GM12878 (cell line): ENCODE results near the gene GMCL2. TPM values are rescaled to one million over a fixed set of nuclear protein-coding genes. Genes with fewer than 3 reads are reported as not detected.

Experiments used
- ATAC-seq: fragments of 200-7000 bp; cut with Tn5 transposase; 3 replicates; pipeline ENCODE4 v1.9.1; 2020; ENCODE audit warnings: mild to moderate bottlenecking, moderate library complexity
- BruUV-seq: library from RNA; stranded (reverse); fragments of 400-500 nt; replicated peaks from 2 replicates; lab custom pipeline; 2021; lab: Mats Ljungman, UMichigan
- CTCF ChIA-PET: fragments of 300-600 bp; sonication (Branson Sonifier 250); formaldehyde crosslinking; extraction: SDS; loops from one replicate; lab custom pipeline; 2021; ENCODE audit warnings: inconsistent platforms; lab: Yijun Ruan, JAX
- POLR2A ChIA-PET: fragments of 350-600 bp; formaldehyde crosslinking; extraction: SDS; loops from one replicate; lab custom pipeline; 2021; ENCODE audit warnings: inconsistent platforms; lab: Charles Lee
- RAD21 ChIA-PET: fragments of 300-600 bp; sonication (Branson Sonifier 250); formaldehyde crosslinking; loops from one replicate; lab custom pipeline; 2023; ENCODE audit warnings: antibody characterized with exemption; ENCODE audit not compliant: unreplicated experiment; lab: Charles Lee
- SMC1A ChIA-PET: fragments of 300-600 bp; sonication (Branson Sonifier 250); formaldehyde crosslinking; loops from one replicate; lab custom pipeline; 2023; ENCODE audit not compliant: unreplicated experiment, uncharacterized antibody; lab: Charles Lee
- DNase-seq: peaks from one replicate; pipeline ENCODE4 v3.0.0-alpha.2; 2011; ENCODE audit warnings: low read depth, low spot score
- FAIRE-seq: peaks from 3 replicates; lab custom pipeline; 2011; peaks lifted over from hg19 to GRCh38; lab: Jason Lieb, UNC
- H2AFZ ChIP-seq: 2 replicates; pipeline ENCODE4 v1.6.0; 2011; ENCODE audit warnings: low read depth, low read length, control low read depth; ENCODE audit not compliant: control insufficient read depth
- H3K27ac ChIP-seq: 2 replicates; pipeline ENCODE4 v1.5.1; 2011; ENCODE audit warnings: control low read depth; ENCODE audit not compliant: control insufficient read depth, insufficient read depth
- H3K27me3 ChIP-seq, 2 experiments: replicated peaks in 1 of 2; 2 replicates each; pipeline versions ENCODE4 v1.6.0 to v1.6.1; 2011; ENCODE audit warnings: low read length in 1 of 2; ENCODE audit not compliant: control insufficient read depth in 2 of 2, insufficient read depth in 2 of 2
- H3K36me3 ChIP-seq, 2 experiments: 2 replicates each; pipeline ENCODE4 v1.5.1; 2011; ENCODE audit warnings: low read length in 1 of 2; ENCODE audit not compliant: control insufficient read depth in 2 of 2, insufficient read depth in 2 of 2
- H3K4me1 ChIP-seq: 2 replicates; pipeline ENCODE4 v1.6.1; 2011; ENCODE audit warnings: mild to moderate bottlenecking, low read length, moderate library complexity, mixed read lengths; ENCODE audit not compliant: control insufficient read depth, insufficient read depth
- H3K4me2 ChIP-seq: 2 replicates; pipeline ENCODE4 v1.6.0; 2011; ENCODE audit warnings: control low read depth; ENCODE audit not compliant: control insufficient read depth, insufficient read depth
- H3K4me3 ChIP-seq: fragments of 200-600 bp; sonication (generic); 2 replicates; pipeline ENCODE4 v1.5.1; 2016
- H3K79me2 ChIP-seq: 2 replicates; pipeline ENCODE4 v1.6.0; 2011; ENCODE audit warnings: low read length; ENCODE audit not compliant: control insufficient read depth, insufficient read depth
- H3K9ac ChIP-seq: 2 replicates; pipeline ENCODE4 v1.8.0; 2011; ENCODE audit warnings: low read length, control low read depth, mixed read lengths; ENCODE audit not compliant: control insufficient read depth, insufficient read depth
- H3K9me3 ChIP-seq: replicated peaks from 3 replicates; pipeline ENCODE4 v1.5.1; 2011; ENCODE audit warnings: mild to moderate bottlenecking, low read length; ENCODE audit not compliant: control insufficient read depth, insufficient read depth
- H4K20me1 ChIP-seq: 2 replicates; pipeline ENCODE4 v1.6.0; 2011; ENCODE audit not compliant: control insufficient read depth, insufficient read depth
- ATF2 ChIP-seq: IDR thresholded peaks from 2 replicates; pipeline ENCODE4 v1.6.1; 2012; ENCODE audit warnings: low read length, inconsistent platforms
- E4F1 ChIP-seq: fragments of 450-650 bp; IDR thresholded peaks from 2 replicates; pipeline ENCODE4 v1.6.1; 2018; ENCODE audit warnings: borderline replicate concordance, mild to moderate bottlenecking; ENCODE audit not compliant: partially characterized antibody
- ETV6 ChIP-seq, 2 experiments: fragments of 450-650 bp in 1 of 2; IDR thresholded peaks in 1 of 2; conservative IDR thresholded peaks in 1 of 2; 2 replicates each; pipeline ENCODE4 v1.6.1; 2014; ENCODE audit warnings: antibody characterized with exemption in 1 of 2, borderline replicate concordance in 1 of 2, low read depth in 1 of 2, mild to moderate bottlenecking in 1 of 2, moderate library complexity in 1 of 2
- GABPA ChIP-seq: IDR thresholded peaks from 2 replicates; pipeline ENCODE4 v1.6.1; 2014; ENCODE audit warnings: antibody characterized with exemption, low read depth, mild to moderate bottlenecking, inconsistent platforms
- POLR2A ChIP-seq: IDR thresholded peaks from 2 replicates; pipeline ENCODE4 v1.6.1; 2011; ENCODE audit warnings: low read depth, mild to moderate bottlenecking, low read length
- TAF1 ChIP-seq: IDR thresholded peaks from 2 replicates; pipeline ENCODE4 v1.6.1; 2011; ENCODE audit warnings: mild to moderate bottlenecking, low read depth, low read length, borderline replicate concordance
- WRNIP1 ChIP-seq: IDR thresholded peaks from 2 replicates; pipeline ENCODE4 v1.6.1; 2011; ENCODE audit warnings: low read depth, low read length, improper control_type of control experiment, borderline replicate concordance
- ZZZ3 ChIP-seq: IDR thresholded peaks from 2 replicates; pipeline ENCODE4 v1.6.1; 2011; ENCODE audit warnings: low read depth; ENCODE audit not compliant: control insufficient read depth, insufficient read length
- WGBS: methylation state at CpG from one replicate; pipeline ENCODE4 v1.1.6; 2016; ENCODE audit warnings: low lambda C conversion rate; ENCODE audit not compliant: insufficient replicate concordance, insufficient coverage; ENCODE audit errors: missing lambda C conversion rate; 5-methylcytosine and 5-hydroxymethylcytosine counted together
- in situ Hi-C: fragments of 300-500 bp; cut with MboI; formaldehyde crosslinking; loops from 9 replicates; pipeline ENCODE4 v1.14.3; 2018; ENCODE audit warnings: mixed read lengths
- intact Hi-C: fragments of 100-400 bp; cut with micrococcal nuclease; formaldehyde crosslinking; loops from one replicate; pipeline ENCODE4 v1.14.2; 2022; ENCODE audit not compliant: unreplicated experiment
- polyA plus RNA-seq, 11 experiments: library from polyadenylated mRNA; depleted of rRNA in 4 of 11; unstranded in 6 of 11; stranded (reverse) in 5 of 11; fragments of >200 nt; fragmentation: Nextera tagmentation in 4 of 11; fragmentation: Illumina TruSeq in 1 of 11; extraction: Ambion mirVana in 4 of 11; extraction: Trizol in 1 of 11; gene quantifications; 1 replicate in 1 of 11; 2 replicates in 10 of 11; pipeline versions ENCODE4 v1.2.1 to v1.2.3, GENCODE V29; 2011 to 2016; ENCODE audit warnings: inconsistent platforms in 2 of 11, missing spikeins in 2 of 11, low read depth in 1 of 11
- total RNA-seq, 4 experiments: library from RNA; depleted of rRNA in 3 of 4; stranded (reverse); fragments of >200 nt in 3 of 4; fragmentation: Illumina TruSeq in 1 of 4; extraction: Trizol in 1 of 4; gene quantifications; 2 replicates each; pipeline versions ENCODE4 v1.2.1 to v1.2.3, GENCODE V29; 2013 to 2021

Gene GMCL2
- total and polyA plus RNA-seq, 10 of the 15 experiments (the other 5 are each of a cell fraction or from before 2014, with no cell fraction given): 0.07 TPM; not detected in 9

GRCh38 chr5:178177569-178177968, 9.6 kb downstream of the GMCL2 start (continued):
- TF ChIP-seq E4F1 (no peak), POLR2A (no peak), GABPA (no peak)
- TF ChIP-seq, all 136 proteins: peak for 0

DNA sequence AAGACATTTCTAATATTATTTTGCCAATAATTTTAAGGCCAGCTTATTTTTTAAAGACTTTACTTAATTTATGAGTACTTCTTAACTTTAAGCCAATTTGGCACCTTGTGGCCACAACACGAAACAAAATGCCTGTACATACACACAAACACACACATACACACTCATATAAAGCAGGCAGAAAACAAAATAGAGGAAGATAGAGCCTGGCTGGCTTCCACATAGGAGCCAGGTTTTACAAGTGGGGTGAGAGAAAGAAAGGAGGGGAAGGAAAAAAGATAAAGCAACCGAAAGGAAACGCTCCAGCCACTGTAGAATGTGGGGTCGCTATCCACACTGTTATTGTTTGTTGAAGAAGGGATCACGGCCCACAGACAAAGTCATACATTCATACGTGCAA, 10.4 kb downstream of the GMCL2 start:
- 32% methylated on average over 6 of the region's 6 CpGs for WGBS
- ChIA-PET POLR2A (no interaction called here), RAD21 (no interaction called here)

More for the DNA sequence above, 10.4 kb downstream of the GMCL2 start:
- Histone ChIP-seq H3K9me3 (no peaks in the 10 kb centered on the region), H3K9ac (no peak overlapping the region), H4K20me1 (no peaks in the 10 kb centered on the region), H3K36me3 (no peaks in the 10 kb centered on the region), H3K27me3 (no peaks in the 10 kb centered on the region; a peak in 1 of 4 replicates), H3K4me3 (no peak overlapping the region), H3K4me1 (no peaks in the 10 kb centered on the region), H3K79me2 (no peaks in the 10 kb centered on the region), H2AFZ (no peak overlapping the region), H3K27ac (no peak overlapping the region), H3K4me2 (no peak overlapping the region)
- in situ Hi-C loops: no loop called here
- CTCF ChIA-PET: no interaction called here
- intact Hi-C loops: no loop called here
- TF ChIP-seq WRNIP1 (no peak), ATF2 (no peak), TAF1 (no peak), ETV6 (conservative IDR thresholded peaks at IDR 0.05 in 1 of 2, IDR thresholded peaks at IDR 0.05 in 1 of 2; ENCODE audit: borderline replicate concordance in 1 of 2, low read depth in 1 of 2) (no peak), ZZZ3 (no peak)
- ATAC-seq (no peak), FAIRE-seq (no peak), DNase-seq (no peak)
- SMC1A ChIA-PET: no interaction called here
- BruUV-seq: no TSS peak
